WTC11 (cell line): ENCODE results near the gene ARMC7. TPM values are rescaled to one million over a fixed set of nuclear protein-coding genes. Genes with fewer than 3 reads are reported as not detected.
A peak's percentile ranks its signal among the peaks of the same experiment; 100 is the strongest.

Experiments
- ATAC-seq: fragments of 200-7000 bp; cut with Tn5 transposase; 2 replicates; pipeline ENCODE4 v1.10.0; 2021; ENCODE audit warnings: mild to moderate bottlenecking, moderate library complexity
- CTCF ChIA-PET: fragments of 300-600 bp; sonication (Branson Sonifier 250); formaldehyde crosslinking; loops from one replicate; lab custom pipeline; 2021; ENCODE audit warnings: antibody characterized with exemption; lab: Charles Lee
- POLR2A ChIA-PET: fragments of 350-600 bp; sonication (Branson Sonifier 250); formaldehyde crosslinking; loops from one replicate; lab custom pipeline; 2021; ENCODE audit warnings: antibody characterized with exemption; lab: Charles Lee
- DNase-seq: peaks from one replicate; pipeline ENCODE4 v3.0.0; 2021; ENCODE audit warnings: low spot score
- H3K27ac Mint-ChIP-seq: 2 replicates; pipeline ENCODE4 v1.8.0; 2021; ENCODE audit warnings: mixed read lengths
- H3K27me3 Mint-ChIP-seq: 2 replicates; pipeline ENCODE4 v1.8.0; 2021; ENCODE audit warnings: low read depth, mild to moderate bottlenecking, moderate library complexity, mixed read lengths
- H3K36me3 Mint-ChIP-seq: 2 replicates; pipeline ENCODE4 v1.8.0; 2021; ENCODE audit warnings: mixed read lengths
- H3K4me1 Mint-ChIP-seq: 2 replicates; pipeline ENCODE4 v1.8.0; 2022; ENCODE audit warnings: mixed read lengths
- H3K4me3 Mint-ChIP-seq: 2 replicates; pipeline ENCODE4 v1.8.0; 2021; ENCODE audit warnings: mild to moderate bottlenecking, moderate library complexity, mixed read lengths
- H3K9me3 Mint-ChIP-seq: 2 replicates; pipeline ENCODE4 v1.8.0; 2021; ENCODE audit warnings: mixed read lengths
- ATF2 ChIP-seq: sonication (generic); formaldehyde crosslinking; IDR thresholded peaks from 2 replicates; pipeline ENCODE4 v1.8.1; 2022; ENCODE audit warnings: low read depth, missing genetic modification reagents, borderline replicate concordance
- ERG ChIP-seq: fragments of 250-450 bp; sonication (Bioruptor Pico); IDR thresholded peaks from 2 replicates; pipeline ENCODE4 v1.8.0; 2021; ENCODE audit warnings: mild to moderate bottlenecking
- GABPB1 ChIP-seq: sonication (generic); formaldehyde crosslinking; IDR thresholded peaks from 2 replicates; pipeline ENCODE4 v1.8.1; 2023; ENCODE audit warnings: mild to moderate bottlenecking, missing genetic modification reagents
- GRHL2 ChIP-seq: fragments of 250-450 bp; sonication (Bioruptor Pico); IDR thresholded peaks from 2 replicates; pipeline ENCODE4 v1.8.0; 2022; ENCODE audit warnings: mild to moderate bottlenecking, moderate library complexity; ENCODE audit not compliant: insufficient replicate concordance, severe bottlenecking
- HMGA2 ChIP-seq: fragments of 250-450 bp; sonication (Bioruptor Pico); IDR thresholded peaks from 2 replicates; pipeline ENCODE4 v1.4.0; 2021; ENCODE audit warnings: mild to moderate bottlenecking, moderate library complexity
- HMGXB4 ChIP-seq: sonication (generic); formaldehyde crosslinking; IDR thresholded peaks from 2 replicates; pipeline ENCODE4 v1.8.1; 2023; ENCODE audit warnings: mild to moderate bottlenecking, moderate library complexity, missing genetic modification reagents
- MLX ChIP-seq: sonication (generic); formaldehyde crosslinking; IDR thresholded peaks from 2 replicates; pipeline ENCODE4 v1.8.1; 2023; ENCODE audit warnings: mild to moderate bottlenecking, missing genetic modification reagents, moderate library complexity
- NFE2L1 ChIP-seq: sonication (generic); formaldehyde crosslinking; IDR thresholded peaks from 2 replicates; pipeline ENCODE4 v1.8.1; 2023; ENCODE audit warnings: missing genetic modification reagents
- PRDM15 ChIP-seq: sonication (generic); formaldehyde crosslinking; IDR thresholded peaks from 2 replicates; pipeline ENCODE4 v1.8.0; 2022; ENCODE audit warnings: missing genetic modification reagents
- PRRX2 ChIP-seq: fragments of 250-450 bp; sonication (Bioruptor Pico); IDR thresholded peaks from 2 replicates; pipeline ENCODE4 v1.8.0; 2021; ENCODE audit warnings: mild to moderate bottlenecking
- SMAD4 ChIP-seq: sonication (generic); formaldehyde crosslinking; IDR thresholded peaks from 2 replicates; pipeline ENCODE4 v1.8.0; 2022; ENCODE audit warnings: mild to moderate bottlenecking, missing genetic modification reagents
- SOX15 ChIP-seq: fragments of 250-450 bp; sonication (Bioruptor Pico); IDR thresholded peaks from 2 replicates; pipeline ENCODE4 v1.9.0; 2021; ENCODE audit warnings: mild to moderate bottlenecking
- SP1 ChIP-seq: sonication (generic); formaldehyde crosslinking; conservative IDR thresholded peaks from 2 replicates; pipeline ENCODE4 v1.8.1; 2022; ENCODE audit warnings: missing genetic modification reagents
- TEAD1 ChIP-seq: sonication (generic); formaldehyde crosslinking; IDR thresholded peaks from 2 replicates; pipeline ENCODE4 v1.8.0; 2022; ENCODE audit warnings: mild to moderate bottlenecking, missing genetic modification reagents
- ZNF232 ChIP-seq: sonication (generic); formaldehyde crosslinking; IDR thresholded peaks from 2 replicates; pipeline ENCODE4 v1.8.0; 2022; ENCODE audit warnings: mild to moderate bottlenecking, missing genetic modification reagents
- ZNF532 ChIP-seq: fragments of 250-450 bp; sonication (Bioruptor Pico); IDR thresholded peaks from 2 replicates; pipeline ENCODE4 v1.9.0; 2021; ENCODE audit warnings: mild to moderate bottlenecking, borderline replicate concordance
- total RNA-seq: library from RNA; stranded (reverse); gene quantifications from 3 replicates; pipeline ENCODE4 v1.2.3, GENCODE V29; 2021

Gene ARMC7
- total RNA-seq, 1 experiment from 2014 or later = 13.2 TPM

GRCh38 chr17:75130632-75131277, 21.0 kb downstream of the ARMC7 start:
- Mint-ChIP-seq H3K36me3 (peaks cover 19% of the 10 kb centered on the region), H3K9me3 (no peaks in the 10 kb centered on the region), H3K4me1 (peaks cover 27% of the 10 kb centered on the region), H3K27me3 (no peaks in the 10 kb centered on the region), H3K4me3 (peak overlapping the region; percentile 84), H3K27ac (peak overlapping the region; percentile 87; the same call in 1 of the 2 replicates)
- DNase-seq (peak; percentile 75), ATAC-seq (peak; percentile 52)
- ChIA-PET POLR2A (interaction anchor here (0.5 to 2.1 kb wide), 9 partner anchors 17 to 84 kb away, joined by 3 to 8 read pairs (median 3); partner anchors contain the start of genes ARMC7, ATP5PD and KCTD2), CTCF (interaction anchor here (0.6 to 7.3 kb wide), 27 partner anchors 12 to 282 kb away, joined by 3 to 84 read pairs (median 6); partner anchors contain the start of genes ARMC7, HID1, JPT1 and MIF4GD)
- TF ChIP-seq ERG (CRISPR knock-in tag) (no peak), ZNF232 (CRISPR knock-in tag) (no peak; the same call in 1 of the 2 replicates), HMGA2 (CRISPR knock-in tag) (no peak), GRHL2 (CRISPR knock-in tag) (no peak), MLX (CRISPR knock-in tag) (no peak), GABPB1 (CRISPR knock-in tag) (no peak), NFE2L1 (no peak), SMAD4 (CRISPR knock-in tag) (no peak), SOX15 (CRISPR knock-in tag) (no peak), TEAD1 (CRISPR knock-in tag) (no peak)

- POLR2A ChIA-PET = interaction anchor here (0.5 to 2.1 kb wide), 10 partner anchors 17 to 118 kb away, joined by 3 to 8 read pairs (median 3); partner anchors contain the start of genes ARMC7, ATP5PD and KCTD2
- Mint-ChIP-seq H3K4me3 (peak within 1 kb of the TSS; percentile 84), H3K4me1 (peaks cover 20% of the 10 kb centered on the region), H3K36me3 (peaks cover 25% of the 10 kb centered on the region), H3K9me3 (no peaks in the 10 kb centered on the region), H3K27me3 (no peaks in the 10 kb centered on the region), H3K27ac (peak within 1 kb of the TSS; percentile 93)
- DNase-seq (peak; percentile 87), ATAC-seq (peak; percentile 75)
- CTCF ChIA-PET = interaction anchor here (0.7 to 7.3 kb wide), 28 partner anchors 10 to 281 kb away, joined by 3 to 84 read pairs (median 6); partner anchors contain the start of genes ARMC7, HID1, JPT1 and MIF4GD
- TF ChIP-seq ZNF532 (no peak), SP1 (CRISPR knock-in tag) (peak; percentile 86), ATF2 (CRISPR knock-in tag) (no peak), MLX (CRISPR knock-in tag) (no peak; the same call in 1 of the 2 replicates), GABPB1 (CRISPR knock-in tag) (peak; percentile 75; the same call in 1 of the 2 replicates), HMGXB4 (CRISPR knock-in tag) (peak; percentile 100), TEAD1 (CRISPR knock-in tag) (peak; percentile 92), PRRX2 (no peak), PRDM15 (CRISPR knock-in tag) (0 out of 2 replicates have a peak, but pooled peaks have one; percentile 11)
Measured at GRCh38 chr17:75131278-75132017, 21.7 kb downstream of the ARMC7 start, which contains the start of gene NT5C. TSS of gene NT5C (minus strand) at chr17:75131742. CDS start at chr17:75131707, 35 bp downstream.
